GM18498 (cell line): ENCODE results near the gene HOXC9.

Experiments used
- ATAC-seq: cut with Tn5 transposase; IDR thresholded peaks from one replicate; pipeline ENCODE4 v1.9.1; 2021; ENCODE audit warnings: mild to moderate bottlenecking, moderate library complexity; ENCODE audit not compliant: unreplicated experiment

The HOXC9 gene

GRCh38 chr12:54049108-54049507 is 49.1 kb downstream of the HOXC9 start:
- ATAC-seq, result no peak

- no peak for ATAC-seq
Observed at GRCh38 chr12:54050482-54050810, 50.5 kb downstream of the HOXC9 start.

GRCh38 chr12:54051026-54051842 is 51.3 kb downstream of the HOXC9 start:
- no peak for ATAC-seq

- no peak for ATAC-seq
Observed at GRCh38 chr12:54051874-54052437, 52.0 kb downstream of the HOXC9 start.

GRCh38 chr12:54052438-54053002 is 52.6 kb downstream of the HOXC9 start:
- no peak for ATAC-seq
